H1 (cell line): ENCODE results near the gene DHX29. TPM values are rescaled to one million over a fixed set of nuclear protein-coding genes. Genes with fewer than 3 reads are reported as not detected.

ENCODE experiments used
- SUZ12 ChIP-seq: fragments of 200-600 bp; sonication (generic); IDR thresholded peaks from 2 replicates; pipeline ENCODE4 v1.6.1; 2012; ENCODE audit warnings: mild to moderate bottlenecking, inconsistent platforms, low read length, moderate library complexity, mixed read lengths
- polyA plus RNA-seq, 7 experiments: library from polyadenylated mRNA; depleted of rRNA in 3 of 7; stranded (reverse) in 5 of 7; unstranded in 2 of 7; fragments of >200 nt in 5 of 7; fragments of 200-250 nt in 2 of 7; gene quantifications; 1 replicate in 5 of 7; 2 replicates in 1 of 7; 4 replicates in 1 of 7; pipeline versions ENCODE4 v1.2.1 to v1.2.3, GENCODE V29; 2011 to 2013; ENCODE audit warnings: missing spikeins in 2 of 7, mixed read lengths in 2 of 7
- total RNA-seq: library from RNA; stranded (reverse); fragmentation: NEBNext Ultra II Directional; extraction: Animal tissue kit (Norgen Biotek cat#: 25700); gene quantifications from 2 replicates; pipeline ENCODE4 v1.2.1, GENCODE V29; 2021
- TF ChIP-seq, protein P1 (sequence below): IDR thresholded peaks from 2 replicates; pipeline ENCODE4 v1.6.1; 2012; ENCODE audit warnings: inconsistent platforms

The DHX29 gene
- total and polyA plus RNA-seq, 2 of the 8 experiments (the other 6 are each of a cell fraction or from before 2014, with no cell fraction given), result 3.4 to 32.1 TPM

DNA sequence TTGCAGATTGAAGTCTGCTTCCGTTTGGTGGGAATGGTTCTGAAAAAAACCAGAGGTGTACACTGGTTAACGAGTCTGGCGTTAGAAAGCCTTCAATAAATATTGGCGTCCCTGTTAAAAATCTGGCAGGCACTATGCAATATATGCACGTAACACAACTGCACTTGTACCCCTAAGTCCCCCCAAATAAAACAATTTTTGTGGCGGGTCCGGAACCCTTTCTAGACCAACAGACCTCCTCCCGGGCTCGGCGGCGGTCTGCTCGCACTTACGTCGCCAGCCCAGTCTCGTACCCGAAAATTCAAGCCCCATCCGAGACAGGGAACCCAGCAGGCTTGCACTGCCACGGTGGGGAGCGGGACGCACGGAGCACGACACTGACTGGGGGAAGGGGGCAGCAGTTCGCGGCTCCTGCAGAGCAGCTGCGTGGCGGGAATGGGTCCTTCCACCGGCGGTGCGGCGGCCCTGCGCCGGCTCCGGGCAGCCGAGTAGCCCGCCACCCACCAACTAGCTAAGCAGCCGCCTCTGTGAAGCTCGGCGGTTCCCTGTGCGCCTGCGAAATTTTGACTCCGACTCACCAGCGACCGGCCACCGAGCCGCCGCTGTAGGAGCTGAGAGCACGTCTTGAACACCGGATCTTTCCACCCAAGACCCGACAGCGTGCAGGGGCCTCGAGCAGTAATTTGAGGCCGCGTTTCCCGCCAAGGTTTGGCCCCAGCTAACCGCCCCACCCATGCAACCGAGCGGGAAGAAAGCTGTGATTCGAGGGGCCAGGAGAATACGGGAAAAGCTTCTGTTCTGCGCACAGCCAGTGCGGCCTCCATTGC lies 84.3 kb downstream of the DHX29 start (continued):
- TF ChIP-seq, protein P1, sequence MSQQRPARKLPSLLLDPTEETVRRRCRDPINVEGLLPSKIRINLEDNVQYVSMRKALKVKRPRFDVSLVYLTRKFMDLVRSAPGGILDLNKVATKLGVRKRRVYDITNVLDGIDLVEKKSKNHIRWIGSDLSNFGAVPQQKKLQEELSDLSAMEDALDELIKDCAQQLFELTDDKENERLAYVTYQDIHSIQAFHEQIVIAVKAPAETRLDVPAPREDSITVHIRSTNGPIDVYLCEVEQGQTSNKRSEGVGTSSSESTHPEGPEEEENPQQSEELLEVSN, result peak; percentile 98
- TF ChIP-seq SUZ12, result peak; percentile 99
